Hematopoietic multipotent progenitor cell (in vitro differentiated cells): Measurements from ENCODE around the gene TMEM63A. TPM values are rescaled to one million over a fixed set of nuclear protein-coding genes. Genes with fewer than 3 reads are reported as not detected.
"Not testable (repeated sequence)": the region's sequence is repeated elsewhere in the genome, so short reads cannot be mapped to it uniquely, and the experiment has no call there.

Source experiments
- DNase-seq, 3 donors: peaks; one replicate each; pipeline ENCODE4 v3.0.0-alpha.2; 2011 to 2015; ENCODE audit warnings: low read depth in 2 of 3, low spot score in 2 of 3
- total RNA-seq: library from RNA; depleted of rRNA; stranded (reverse); fragments of >200 nt; gene quantifications from one replicate; pipeline ENCODE4 v1.2.3, GENCODE V29; 2012

TMEM63A gene
- total RNA-seq, 1 donor, result 70.0 TPM

GRCh38 chr1:225823811-225824261, 58.3 kb downstream of the TMEM63A start:
- DNase-seq, result no peak

GRCh38 chr1:225822655-225823403, 59.4 kb downstream of the TMEM63A start:
- no peak for DNase-seq

GRCh38 chr1:225820522-225821120, 61.6 kb downstream of the TMEM63A start:
- no peak for DNase-seq

- no peak for DNase-seq
Measured at GRCh38 chr1:225819346-225820192, 62.6 kb downstream of the TMEM63A start.

GRCh38 chr1:225818229-225818628, 64.0 kb downstream of the TMEM63A start:
- DNase-seq, result no peak

- DNase-seq, result peak in 1 of 3 donors; percentile 14
Measured at GRCh38 chr1:225817611-225818061, 64.5 kb downstream of the TMEM63A start.

- DNase-seq, result no peak
Measured at GRCh38 chr1:225816643-225817538, 65.3 kb downstream of the TMEM63A start.

- DNase-seq, result no peak
Measured at GRCh38 chr1:225815526-225816178, 66.5 kb downstream of the TMEM63A start.

GRCh38 chr1:225815090-225815489, 67.1 kb downstream of the TMEM63A start:
- not testable (repeated sequence) for DNase-seq

- DNase-seq, result no peak
Measured at GRCh38 chr1:225814381-225814780, 67.8 kb downstream of the TMEM63A start.

GRCh38 chr1:225813214-225813964, 68.8 kb downstream of the TMEM63A start:
- no peak for DNase-seq

- no peak for DNase-seq
Measured at GRCh38 chr1:225812488-225813213, 69.5 kb downstream of the TMEM63A start.

GRCh38 chr1:225811622-225812487, 70.3 kb downstream of the TMEM63A start:
- no peak for DNase-seq

GRCh38 chr1:225810579-225811538, 71.3 kb downstream of the TMEM63A start:
- DNase-seq, result not testable (repeated sequence)

- DNase-seq, result peak; percentile 18 to 65 (median 62)
Measured at GRCh38 chr1:225809842-225810578, 72.2 kb downstream of the TMEM63A start, which contains the start of gene EPHX1. EPHX1 (plus strand) TSS chr1:225810124; CDS start chr1:225828730, 18,606 bp downstream.
